ENCODE results near the gene TMEM181.
"Not testable (repeated sequence)": the region's sequence is repeated elsewhere in the genome, so short reads cannot be mapped to it uniquely, and the experiment has no call there.

TMEM181 gene

GRCh38 chr6:158663625-158664165 lies 103.8 kb downstream of the TMEM181 start:
- no peak for DNase-seq

DNA sequence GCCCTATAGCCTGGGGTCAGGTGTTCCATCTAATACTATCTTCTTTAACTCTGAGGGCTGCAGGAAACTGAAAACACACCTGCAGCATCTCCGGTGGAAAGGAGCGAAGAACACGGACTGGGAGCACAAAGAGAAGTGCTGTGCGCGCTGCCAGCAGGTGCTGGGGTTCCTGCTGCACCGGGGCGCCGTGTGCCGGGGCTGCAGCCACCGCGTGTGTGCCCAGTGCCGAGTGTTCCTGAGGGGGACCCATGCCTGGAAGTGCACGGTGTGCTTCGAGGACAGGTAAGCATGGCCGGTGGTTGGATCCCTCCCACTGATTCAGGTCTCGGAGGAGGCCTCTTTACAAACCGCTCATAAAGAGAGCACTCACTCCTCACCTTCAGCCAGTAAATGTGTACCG lies 105.4 kb downstream of the TMEM181 start:
- DNase-seq: no peak

GRCh38 chr6:158666628-158667359 lies 106.9 kb downstream of the TMEM181 start:
- DNase-seq: no peak

DNA sequence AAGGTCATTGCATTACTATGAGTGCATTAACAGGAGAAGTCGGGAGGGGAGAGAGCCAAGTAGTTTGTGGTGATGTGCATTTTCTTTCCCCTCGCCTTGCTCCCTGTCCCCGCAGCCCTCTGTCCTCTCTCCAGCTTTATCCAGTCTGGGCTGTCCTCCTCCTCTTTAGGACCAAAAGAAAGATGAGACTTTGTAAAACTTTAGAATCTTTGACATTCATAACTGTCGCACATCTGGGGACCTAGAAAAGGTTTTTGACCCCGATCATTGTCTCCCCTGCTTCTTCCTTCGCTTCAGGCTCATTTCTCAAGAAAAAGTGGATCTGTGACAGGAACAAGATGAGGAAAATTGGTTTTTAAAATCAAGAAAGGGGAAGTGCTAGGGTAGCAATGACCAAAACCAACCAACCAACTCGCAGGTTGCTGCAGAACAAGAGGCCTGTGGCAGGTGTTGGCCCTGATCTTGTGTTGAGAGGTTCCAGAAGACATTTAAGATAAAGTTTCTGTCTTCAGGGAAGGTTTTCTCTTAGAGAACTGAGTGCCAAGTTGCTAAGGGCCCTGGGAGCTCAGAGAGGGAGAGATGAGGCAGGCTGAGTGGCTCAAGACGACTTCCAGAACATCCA lies 107.6 kb downstream of the TMEM181 start:
- DNase-seq: no peak

DNA sequence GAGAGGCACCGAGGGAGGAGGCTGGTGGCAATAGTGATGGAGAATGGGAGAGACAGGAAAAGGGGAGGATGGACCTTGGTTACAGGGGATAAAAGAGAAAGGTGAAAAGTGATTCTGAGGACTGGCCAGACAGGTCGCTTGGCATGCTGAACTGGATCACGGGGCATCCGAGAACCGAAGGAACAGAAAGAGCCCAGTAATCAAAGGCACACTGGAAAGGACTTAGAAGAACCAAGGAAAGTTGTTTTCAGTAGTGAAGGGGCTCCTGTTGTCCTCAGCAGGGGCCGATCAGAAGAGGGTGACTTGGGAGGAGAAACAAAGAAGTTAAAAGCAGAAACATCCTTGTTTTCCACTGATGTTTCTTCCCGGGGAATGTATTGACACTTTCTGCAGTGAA lies 108.8 kb downstream of the TMEM181 start:
- DNase-seq: no peak

DNA sequence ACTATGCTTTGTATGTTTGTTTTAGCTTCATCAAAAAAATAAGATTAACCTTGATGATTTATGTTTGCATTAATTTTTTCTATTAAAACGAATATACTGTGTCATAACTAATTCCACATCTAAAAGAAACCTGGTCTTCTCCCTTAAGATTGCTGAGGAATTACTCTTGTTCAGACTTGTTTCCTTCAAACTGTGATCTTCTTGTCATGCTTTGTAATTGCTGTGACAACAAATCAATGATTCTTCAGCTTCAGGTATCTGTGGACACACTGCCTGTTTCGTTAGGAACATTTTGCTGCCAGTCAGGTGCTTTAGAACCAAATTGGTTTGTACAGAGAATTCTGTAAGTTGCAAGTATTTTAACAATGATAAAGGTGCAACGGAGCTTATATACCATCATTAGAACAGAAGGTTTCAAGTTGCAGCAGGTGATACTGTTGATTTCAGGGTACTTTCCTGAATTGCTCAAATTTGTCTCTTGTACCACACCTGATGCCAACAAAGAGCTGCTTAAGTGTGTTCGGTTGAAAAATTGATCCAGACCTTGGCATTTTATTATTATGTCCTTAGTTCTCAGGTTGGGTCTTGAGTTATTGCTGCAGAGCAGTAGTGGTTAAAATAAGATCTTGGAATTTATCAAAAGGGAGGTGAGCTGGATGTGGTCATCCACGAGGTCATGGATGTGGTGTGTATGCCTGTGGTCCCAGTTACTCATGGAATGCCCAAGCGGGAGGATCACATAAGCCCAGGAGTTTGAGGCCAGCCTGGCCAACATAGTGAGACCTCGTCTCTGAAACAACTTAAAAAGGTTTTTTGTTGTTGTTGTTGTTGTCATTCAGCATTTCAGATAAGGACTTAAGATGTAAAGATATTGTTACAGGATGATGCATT lies 109.5 kb downstream of the TMEM181 start:
- no peak for DNase-seq

DNA sequence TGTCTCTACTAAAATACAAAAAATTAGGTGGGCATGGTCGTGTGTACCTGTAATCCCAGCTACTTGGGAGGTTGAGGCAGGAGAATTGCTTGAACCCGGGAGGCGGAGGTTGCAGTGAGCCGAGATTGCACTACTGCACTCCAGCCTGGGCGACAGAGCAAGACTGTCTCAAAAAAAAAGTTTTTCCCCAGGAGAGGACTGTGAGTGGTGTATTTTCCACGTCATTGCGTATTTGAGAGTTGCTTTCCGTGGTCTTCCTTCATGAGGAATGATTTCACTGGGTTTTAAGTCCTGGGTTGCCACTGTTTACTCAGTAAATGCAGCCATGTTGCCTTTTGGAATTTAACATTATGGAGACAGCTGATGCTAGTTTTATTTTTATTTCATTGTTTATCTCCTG lies 112.2 kb downstream of the TMEM181 start:
- DNase-seq: not testable (repeated sequence)

DNA sequence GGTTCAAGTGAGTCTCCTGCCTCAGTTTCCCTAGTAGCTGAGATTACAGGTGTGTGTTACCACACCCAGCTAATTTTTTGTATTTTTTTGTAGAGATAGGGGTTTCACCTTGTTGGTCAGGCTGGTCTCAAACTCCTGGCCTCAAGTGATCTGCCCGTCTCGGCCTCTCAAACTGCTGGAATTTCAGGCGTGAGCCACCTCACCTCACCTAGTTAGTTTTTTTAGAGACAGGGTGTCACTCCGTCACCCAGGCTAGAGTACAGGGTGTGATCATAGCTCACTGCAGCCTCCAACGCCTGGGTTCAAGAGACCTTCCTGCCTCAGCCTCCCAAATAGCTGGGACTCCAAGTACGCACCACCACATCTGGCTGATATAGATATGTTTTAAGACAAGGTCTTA lies 112.8 kb downstream of the TMEM181 start:
- DNase-seq: no peak

GRCh38 chr6:158674342-158675131 lies 114.6 kb downstream of the TMEM181 start:
- DNase-seq: no peak

- not testable (repeated sequence) for DNase-seq
Observed at GRCh38 chr6:158677094-158677493, 117.2 kb downstream of the TMEM181 start.

- no peak for DNase-seq
Observed at GRCh38 chr6:158677906-158678578, 118.2 kb downstream of the TMEM181 start.

DNA sequence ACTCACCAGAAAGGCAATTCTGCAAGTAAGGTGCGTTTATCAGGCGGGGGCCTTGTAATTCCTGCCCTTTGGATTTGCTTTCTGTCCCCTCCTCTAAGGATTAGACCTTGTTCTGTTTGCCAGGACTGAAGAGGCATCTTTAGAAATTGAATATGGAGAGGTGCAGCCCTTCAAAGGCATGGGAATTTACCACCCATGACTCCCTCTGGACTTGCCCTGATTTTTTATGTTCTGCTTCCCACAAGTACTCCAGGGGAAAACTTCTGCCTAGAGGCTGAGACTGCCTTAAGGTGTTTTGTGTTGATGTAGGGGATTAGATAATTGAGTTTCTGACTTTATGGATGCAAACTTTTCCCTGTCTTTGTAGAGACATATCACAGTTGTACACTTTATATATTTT lies 120.1 kb downstream of the TMEM181 start:
- no peak for DNase-seq

DNA sequence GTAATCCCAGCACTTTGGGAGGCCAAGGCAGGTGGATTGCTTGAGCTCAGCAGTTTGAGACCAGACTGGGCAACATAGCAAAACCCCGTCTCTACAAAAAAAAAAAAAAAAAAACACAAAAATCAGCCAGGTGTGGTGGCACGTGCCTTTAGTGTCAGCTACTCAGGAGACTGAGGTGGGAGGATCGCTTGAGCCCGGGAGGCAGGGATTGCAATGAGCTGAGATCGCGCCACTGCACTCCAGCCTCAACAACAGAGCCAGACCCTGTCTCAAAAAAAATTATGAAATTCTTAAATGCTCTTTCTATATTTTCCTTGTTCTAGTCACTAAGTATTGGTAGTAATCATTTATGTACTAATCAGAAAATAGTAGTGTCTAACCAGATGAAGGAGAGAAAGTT lies 120.6 kb downstream of the TMEM181 start:
- no peak for DNase-seq

DNA sequence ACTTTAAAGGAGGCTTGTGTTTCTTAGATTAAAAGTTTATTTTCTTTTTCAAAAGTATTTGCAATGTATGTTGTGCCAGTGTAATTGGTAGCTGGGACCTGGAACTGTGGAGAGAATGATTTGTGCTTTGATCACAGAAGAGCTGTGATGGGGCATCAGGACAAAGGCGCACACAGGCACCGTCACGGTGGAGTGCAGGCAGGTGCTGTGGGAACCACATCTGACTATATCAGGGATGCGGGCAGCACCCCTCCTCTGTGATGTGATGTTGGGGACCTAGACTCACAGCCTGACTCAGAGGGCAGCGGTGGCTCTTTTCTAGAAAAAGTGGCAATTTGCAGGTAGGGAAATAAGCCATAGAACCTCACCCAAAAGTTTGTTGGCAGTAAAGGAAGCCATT lies 124.4 kb downstream of the TMEM181 start:
- DNase-seq: no peak

DNA sequence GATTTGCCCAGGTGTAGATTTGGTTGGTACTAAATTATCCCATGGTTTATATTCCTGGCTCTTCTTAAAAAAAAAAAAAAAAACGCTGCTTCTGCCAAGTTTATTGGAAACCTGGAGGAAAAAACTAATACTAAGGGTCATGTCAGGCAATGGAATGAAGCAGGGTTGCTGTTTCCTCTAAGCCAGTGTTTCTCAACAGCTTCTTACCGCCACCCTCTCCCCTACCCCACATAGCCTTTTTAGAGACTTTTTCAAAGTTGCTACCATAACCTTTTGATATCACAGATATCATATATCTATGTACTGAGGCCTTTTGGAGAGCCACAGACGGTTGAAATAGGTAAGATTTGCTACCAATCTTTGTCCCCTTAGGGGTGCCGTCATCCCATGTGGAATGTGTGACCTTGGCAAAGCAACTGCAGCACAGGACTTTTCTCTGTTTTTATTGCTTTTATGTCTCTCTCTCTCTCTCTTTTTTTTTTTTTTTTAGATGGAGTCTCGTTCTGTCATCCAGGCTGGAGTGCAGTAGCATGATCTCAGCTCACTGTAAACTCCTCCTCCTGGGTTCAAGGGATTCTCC lies 124.9 kb downstream of the TMEM181 start:
- no peak for DNase-seq

Data from T-helper 2 cell (primary cell).